Fibroblast of pulmonary artery (primary cell): Measurements from ENCODE around the gene MAGEH1.

Experiments used
- DNase-seq: peaks from one replicate; pipeline ENCODE4 v3.0.0-alpha.2; 2010; ENCODE audit warnings: low read depth
- H3K4me3 ChIP-seq: replicated peaks from 2 replicates; pipeline ENCODE4 v1.5.1; 2011; ENCODE audit warnings: low read depth, mild to moderate bottlenecking, control low read depth, low read length, moderate library complexity
- TF ChIP-seq, protein P1 (sequence below): IDR thresholded peaks from 2 replicates; pipeline ENCODE4 v1.5.1; 2011; ENCODE audit warnings: mild to moderate bottlenecking, control low read depth, low read length, inconsistent platforms; ENCODE audit errors: missing control alignments

MAGEH1 gene

DNA sequence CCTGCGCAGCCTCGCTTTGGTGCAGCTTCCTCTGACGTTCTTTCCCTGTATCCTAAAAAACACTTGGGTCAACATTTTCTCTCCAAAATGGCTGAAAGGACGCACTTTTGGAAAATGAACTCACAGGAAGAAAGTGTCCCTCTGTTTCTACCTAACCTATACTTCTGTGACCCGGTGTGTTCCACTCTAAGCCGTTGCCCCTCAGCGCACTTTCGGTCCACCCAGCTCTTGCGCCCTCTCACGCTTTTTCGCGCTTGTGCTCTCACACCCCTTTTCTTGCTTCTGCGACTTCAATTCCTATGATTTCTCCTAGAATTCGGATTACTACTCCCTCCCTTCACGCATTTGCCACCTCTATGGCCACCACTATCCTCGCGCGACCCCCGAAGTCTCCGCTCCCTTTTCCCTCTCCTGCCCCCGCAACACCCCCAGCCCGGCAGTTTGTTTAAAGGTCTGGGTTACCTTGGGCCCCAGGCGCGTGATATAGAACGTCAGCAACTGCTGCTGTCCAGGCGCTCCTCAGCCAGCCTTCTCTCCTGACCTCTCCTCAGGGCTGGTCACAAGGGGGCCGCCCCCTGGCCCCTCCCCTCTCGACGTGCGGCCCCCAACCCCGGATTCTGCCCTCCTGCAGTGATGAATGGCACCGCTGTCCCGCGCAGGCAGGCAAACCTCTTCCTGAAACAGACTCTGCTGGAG lies 37.5 kb downstream of the MAGEH1 start, which contains the start of gene USP51:
TSS of gene USP51 (minus strand) at position 535 of the 696 bp plus-strand sequence. CDS start 909 bp downstream, outside the sequence.
- TF ChIP-seq, protein P1, sequence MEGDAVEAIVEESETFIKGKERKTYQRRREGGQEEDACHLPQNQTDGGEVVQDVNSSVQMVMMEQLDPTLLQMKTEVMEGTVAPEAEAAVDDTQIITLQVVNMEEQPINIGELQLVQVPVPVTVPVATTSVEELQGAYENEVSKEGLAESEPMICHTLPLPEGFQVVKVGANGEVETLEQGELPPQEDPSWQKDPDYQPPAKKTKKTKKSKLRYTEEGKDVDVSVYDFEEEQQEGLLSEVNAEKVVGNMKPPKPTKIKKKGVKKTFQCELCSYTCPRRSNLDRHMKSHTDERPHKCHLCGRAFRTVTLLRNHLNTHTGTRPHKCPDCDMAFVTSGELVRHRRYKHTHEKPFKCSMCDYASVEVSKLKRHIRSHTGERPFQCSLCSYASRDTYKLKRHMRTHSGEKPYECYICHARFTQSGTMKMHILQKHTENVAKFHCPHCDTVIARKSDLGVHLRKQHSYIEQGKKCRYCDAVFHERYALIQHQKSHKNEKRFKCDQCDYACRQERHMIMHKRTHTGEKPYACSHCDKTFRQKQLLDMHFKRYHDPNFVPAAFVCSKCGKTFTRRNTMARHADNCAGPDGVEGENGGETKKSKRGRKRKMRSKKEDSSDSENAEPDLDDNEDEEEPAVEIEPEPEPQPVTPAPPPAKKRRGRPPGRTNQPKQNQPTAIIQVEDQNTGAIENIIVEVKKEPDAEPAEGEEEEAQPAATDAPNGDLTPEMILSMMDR: no peak
- H3K4me3 ChIP-seq: peak within 1 kb of the TSS; percentile 71
- DNase-seq: peak; percentile 68

DNA sequence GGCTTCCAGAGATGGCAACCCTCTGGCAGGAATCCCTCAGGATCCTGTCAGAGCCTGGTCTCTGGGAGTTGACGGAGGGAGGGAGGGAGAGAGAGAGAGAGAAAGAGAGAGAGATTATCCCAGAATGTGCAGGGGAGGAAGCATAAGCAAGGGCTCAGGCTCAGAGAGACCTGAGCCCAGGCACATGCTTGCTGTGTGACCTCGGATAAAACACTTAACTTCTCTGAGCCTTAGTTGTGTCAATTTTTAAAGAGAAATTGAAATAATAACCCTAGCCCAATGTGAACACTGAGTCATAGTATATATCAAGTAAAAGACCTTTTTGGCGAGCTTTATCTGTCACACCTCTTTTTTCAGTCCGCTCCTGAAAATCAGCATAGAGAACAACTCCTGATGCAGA lies 38.2 kb downstream of the MAGEH1 start:
- peak overlapping the region; percentile 71 for H3K4me3 ChIP-seq
- no peak for DNase-seq
- TF ChIP-seq, protein P1: no peak

- TF ChIP-seq, protein P1: no peak
- no peak overlapping the region for H3K4me3 ChIP-seq
- DNase-seq: no peak
Observed at GRCh38 chrX:55490974-55491373, 39.0 kb downstream of the MAGEH1 start.
